Testis (tissue), 5 donors: ENCODE data around the gene AMBN. TPM values are rescaled to one million over a fixed set of nuclear protein-coding genes. Genes with fewer than 3 reads are reported as not detected.

Experiments
- DNase-seq: peaks from one replicate; pipeline ENCODE4 v3.0.0-alpha.2; 2019
- H3K27ac ChIP-seq, 2 donors: fragments of 200-600 bp; sonication (generic); one replicate each; pipeline ENCODE4 v1.5.1; 2019
- H3K27me3 ChIP-seq: fragments of 200-600 bp; sonication (generic); one replicate; pipeline ENCODE4 v1.5.1; 2019
- H3K36me3 ChIP-seq: fragments of 200-600 bp; sonication (generic); one replicate; pipeline ENCODE4 v1.5.1; 2017; ENCODE audit warnings: low read depth; ENCODE audit errors: missing control alignments
- H3K4me1 ChIP-seq: fragments of 200-600 bp; sonication (generic); one replicate; pipeline ENCODE4 v1.5.1; 2019
- H3K4me3 ChIP-seq, 2 donors: fragments of 200-600 bp; sonication (generic); one replicate each; pipeline ENCODE4 v1.5.1; 2017 to 2019
- H3K9me3 ChIP-seq: fragments of 200-600 bp; sonication (generic); one replicate; pipeline ENCODE4 v1.5.1; 2017
- POLR2A ChIP-seq: fragments of 450-650 bp; IDR thresholded peaks from one replicate; pipeline ENCODE4 v1.6.1; 2017; ENCODE audit warnings: antibody characterized with exemption, mild to moderate bottlenecking, moderate library complexity
- WGBS, 2 donors: methylation state at CpG; one replicate each; pipeline ENCODE4 v1.1.5; 2018; 5-methylcytosine and 5-hydroxymethylcytosine counted together
- intact Hi-C: fragments of 100-400 bp; cut with DNase I; formaldehyde crosslinking; loops from one replicate; pipeline ENCODE4 v1.15.1; 2023; ENCODE audit warnings: low total_unique reads
- long read RNA-seq, 2 donors: transcript quantifications; one replicate each; lab custom pipeline, GENCODE V29; 2026
- polyA plus RNA-seq: library from polyadenylated mRNA; stranded (reverse); fragments of 350-450 nt; fragmentation: Illumina TruSeq; extraction: RNeasy Lipid Tissue Mini Kit (QIAGEN cat#74804); gene quantifications from one replicate; pipeline ENCODE4 v1.2.3, GENCODE V29; 2014; ENCODE audit warnings: low read depth, low replicate concordance; ENCODE audit not compliant: insufficient read depth
- total RNA-seq, 2 donors: library from RNA; depleted of rRNA; stranded (reverse); fragments of >200 nt; gene quantifications; one replicate each; pipeline ENCODE4 v1.2.3, GENCODE V29; 2016
- TF ChIP-seq, protein P1 (sequence below), 3 experiments: fragments of 450-650 bp in 2 of 3; fragments of 200-600 bp in 1 of 3; sonication (generic) in 1 of 3; IDR thresholded peaks; one replicate each; pipeline ENCODE4 v1.5.1; 2016 to 2019; ENCODE audit warnings: antibody characterized with exemption in 3 of 3, mild to moderate bottlenecking in 2 of 3, moderate library complexity in 1 of 3

The AMBN gene, protein sequence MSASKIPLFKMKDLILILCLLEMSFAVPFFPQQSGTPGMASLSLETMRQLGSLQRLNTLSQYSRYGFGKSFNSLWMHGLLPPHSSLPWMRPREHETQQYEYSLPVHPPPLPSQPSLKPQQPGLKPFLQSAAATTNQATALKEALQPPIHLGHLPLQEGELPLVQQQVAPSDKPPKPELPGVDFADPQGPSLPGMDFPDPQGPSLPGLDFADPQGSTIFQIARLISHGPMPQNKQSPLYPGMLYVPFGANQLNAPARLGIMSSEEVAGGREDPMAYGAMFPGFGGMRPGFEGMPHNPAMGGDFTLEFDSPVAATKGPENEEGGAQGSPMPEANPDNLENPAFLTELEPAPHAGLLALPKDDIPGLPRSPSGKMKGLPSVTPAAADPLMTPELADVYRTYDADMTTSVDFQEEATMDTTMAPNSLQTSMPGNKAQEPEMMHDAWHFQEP
- under 1 TPM in 1 of 2 donors, not detected in 1; 0.74 TPM for total RNA-seq
- polyA plus RNA-seq = 0.21 TPM
- long read RNA-seq, donor 1 = 0 reads
- long read RNA-seq, donor 2 = 0 reads

DNA sequence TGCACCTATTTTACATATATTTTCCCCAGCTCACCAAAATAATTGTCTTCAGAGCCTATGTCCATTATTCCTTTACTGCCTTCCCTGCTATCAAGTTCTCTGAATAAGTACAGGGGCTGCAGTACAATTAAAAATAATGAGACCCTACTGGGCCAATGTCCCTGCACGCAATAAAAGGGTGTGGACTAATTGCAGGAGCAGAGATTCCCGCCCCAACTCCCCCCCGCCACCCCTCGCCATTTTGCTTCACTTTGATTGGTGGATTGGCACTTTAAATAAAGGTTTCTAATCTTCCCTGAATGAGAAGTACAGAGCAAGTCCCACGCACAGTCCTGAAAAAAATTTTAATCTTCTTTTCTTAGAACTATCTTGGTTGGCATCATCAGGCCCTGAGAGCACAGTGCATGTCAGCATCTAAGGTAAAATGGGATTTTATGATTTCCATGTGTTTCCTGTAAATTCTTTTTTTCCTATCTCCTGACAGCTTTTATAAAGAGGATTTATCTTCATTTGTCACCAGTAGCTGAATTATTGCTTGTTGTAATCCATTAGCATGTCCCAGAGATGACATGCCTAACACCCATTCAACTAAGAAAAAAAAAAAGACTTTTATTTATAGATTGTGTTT, at the start of gene AMBN:
Gene AMBN (plus strand): TSS at position 302 of the 628 bp plus-strand sequence. CDS start 103 bp downstream, at position 405.
- intact Hi-C loops = no loop called here
- H3K4me3 ChIP-seq = no peak within 1 kb of the TSS
- no peaks in the 10 kb centered on the region for H3K4me1 ChIP-seq
- no peaks in the 10 kb centered on the region for H3K9me3 ChIP-seq
- DNase-seq = no peak
- no peaks in the 10 kb centered on the region for H3K36me3 ChIP-seq
- no peak for TF ChIP-seq POLR2A
- TF ChIP-seq, protein P1, sequence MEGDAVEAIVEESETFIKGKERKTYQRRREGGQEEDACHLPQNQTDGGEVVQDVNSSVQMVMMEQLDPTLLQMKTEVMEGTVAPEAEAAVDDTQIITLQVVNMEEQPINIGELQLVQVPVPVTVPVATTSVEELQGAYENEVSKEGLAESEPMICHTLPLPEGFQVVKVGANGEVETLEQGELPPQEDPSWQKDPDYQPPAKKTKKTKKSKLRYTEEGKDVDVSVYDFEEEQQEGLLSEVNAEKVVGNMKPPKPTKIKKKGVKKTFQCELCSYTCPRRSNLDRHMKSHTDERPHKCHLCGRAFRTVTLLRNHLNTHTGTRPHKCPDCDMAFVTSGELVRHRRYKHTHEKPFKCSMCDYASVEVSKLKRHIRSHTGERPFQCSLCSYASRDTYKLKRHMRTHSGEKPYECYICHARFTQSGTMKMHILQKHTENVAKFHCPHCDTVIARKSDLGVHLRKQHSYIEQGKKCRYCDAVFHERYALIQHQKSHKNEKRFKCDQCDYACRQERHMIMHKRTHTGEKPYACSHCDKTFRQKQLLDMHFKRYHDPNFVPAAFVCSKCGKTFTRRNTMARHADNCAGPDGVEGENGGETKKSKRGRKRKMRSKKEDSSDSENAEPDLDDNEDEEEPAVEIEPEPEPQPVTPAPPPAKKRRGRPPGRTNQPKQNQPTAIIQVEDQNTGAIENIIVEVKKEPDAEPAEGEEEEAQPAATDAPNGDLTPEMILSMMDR (IDR thresholded peaks at IDR 0.05) = no peak
- H3K27me3 ChIP-seq = no peaks in the 10 kb centered on the region
- H3K27ac ChIP-seq = no peak within 1 kb of the TSS
- 41 to 56% methylated on average over 5 of the region's 5 CpGs for WGBS, 2 donors

DNA sequence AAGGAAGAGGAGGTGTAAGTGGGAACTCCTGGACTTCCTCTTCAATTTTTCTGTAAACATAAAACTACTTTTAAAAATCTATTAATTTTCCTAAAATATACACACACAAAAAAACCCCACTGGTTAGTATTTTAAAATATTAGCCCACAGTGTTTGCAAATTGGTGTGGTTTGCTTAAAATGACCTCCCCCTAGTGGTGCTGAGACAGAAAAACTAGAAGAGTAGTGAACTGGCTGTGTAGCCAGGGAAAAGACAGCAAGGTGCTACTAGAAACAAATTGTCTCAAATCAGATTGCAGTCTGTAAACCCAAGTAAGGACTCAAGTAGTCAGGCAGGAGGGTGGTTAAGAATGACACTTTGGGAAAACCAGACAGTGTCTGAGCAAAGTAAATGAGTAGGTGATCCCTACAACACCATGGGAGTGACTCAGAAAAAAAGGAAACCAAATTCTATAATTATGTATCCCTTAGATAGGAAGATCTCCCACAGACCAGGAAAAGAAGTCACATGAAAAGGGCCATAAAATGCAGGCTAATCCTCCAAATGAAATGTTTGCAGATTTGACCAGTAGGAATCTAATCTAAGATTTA, 47.7 kb upstream of the AMBN start:
- intact Hi-C loops = no loop called here
- DNase-seq = no peak

DNA sequence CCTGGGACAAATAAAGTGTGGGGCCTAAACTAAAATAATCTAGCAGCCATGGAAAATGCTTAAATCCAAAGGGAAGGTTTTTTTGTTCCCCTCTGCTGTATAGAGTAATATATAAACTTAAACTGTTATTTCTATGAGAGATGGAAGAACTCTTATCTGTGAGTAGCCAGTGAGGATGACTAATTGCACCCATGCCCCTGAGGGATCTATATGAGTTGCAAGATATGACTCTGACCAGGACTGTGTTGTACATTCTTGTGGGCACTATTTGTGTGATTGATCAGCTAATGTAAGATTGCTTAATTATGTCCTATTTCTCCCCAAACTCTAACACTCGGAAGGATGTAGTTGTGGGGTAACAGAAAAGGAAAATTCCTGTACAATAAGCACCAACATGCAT, 35.2 kb upstream of the AMBN start:
- Histone ChIP-seq H3K4me3 (no peak overlapping the region), H3K9me3 (no peaks in the 10 kb centered on the region), H3K27me3 (no peaks in the 10 kb centered on the region), H3K36me3 (no peaks in the 10 kb centered on the region), H3K4me1 (no peaks in the 10 kb centered on the region), H3K27ac (no peak overlapping the region)
- intact Hi-C loops = no loop called here
- DNase-seq = no peak
- TF ChIP-seq, protein P1 (IDR thresholded peaks at IDR 0.05) = no peak
- TF ChIP-seq POLR2A = no peak
- WGBS, 2 donors = 2 to 80% methylated on average over 1 of the region's 1 CpG

More for the DNA sequence above, 47.7 kb upstream of the AMBN start:
- no peak overlapping the region for H3K27ac ChIP-seq
- H3K4me1 ChIP-seq = no peaks in the 10 kb centered on the region
- no peaks in the 10 kb centered on the region for H3K27me3 ChIP-seq
- no peak overlapping the region for H3K4me3 ChIP-seq
- H3K36me3 ChIP-seq = no peaks in the 10 kb centered on the region
- no peaks in the 10 kb centered on the region for H3K9me3 ChIP-seq
- TF ChIP-seq POLR2A = no peak
- TF ChIP-seq, protein P1 (IDR thresholded peaks at IDR 0.05) = peak in 1 of 3 experiments; percentile 44

DNA sequence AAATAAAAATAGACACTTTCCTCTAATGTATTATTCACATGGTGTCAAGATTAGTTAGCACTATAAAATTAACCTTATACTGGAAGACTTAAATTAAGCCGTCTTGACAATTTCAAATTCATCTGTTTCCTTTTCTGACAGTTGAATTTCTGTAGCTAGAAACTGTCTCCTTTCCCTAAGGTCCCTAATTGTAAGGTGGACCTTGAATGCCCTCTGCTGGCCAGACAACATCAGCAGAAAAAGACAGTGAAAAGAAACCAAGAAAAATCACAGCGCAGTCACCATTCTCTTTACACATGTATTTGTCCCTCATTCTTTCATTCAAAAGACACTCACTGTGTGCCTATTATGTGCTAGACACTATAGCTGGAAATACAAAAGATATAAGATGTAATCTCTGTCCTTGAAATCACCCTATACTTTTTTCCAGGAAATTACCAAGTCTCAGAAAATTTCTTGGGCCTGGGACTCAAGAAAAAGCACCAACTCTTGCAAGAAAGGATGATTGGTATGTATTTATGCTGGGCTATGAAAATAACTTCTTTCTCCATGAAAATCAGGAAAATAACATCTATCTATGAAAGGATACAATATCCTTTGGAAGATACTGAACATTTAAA, 32.7 kb upstream of the AMBN start:
- no peak overlapping the region for H3K27ac ChIP-seq
- no peaks in the 10 kb centered on the region for H3K27me3 ChIP-seq
- WGBS, 2 donors = 48 to 59% methylated on average over 2 of the region's 2 CpGs
- TF ChIP-seq, protein P1 (IDR thresholded peaks at IDR 0.05) = peak; percentile 18 to 58 (median 55)
- no peak for TF ChIP-seq POLR2A
- peak; percentile 65 for DNase-seq
- H3K36me3 ChIP-seq = no peaks in the 10 kb centered on the region
- intact Hi-C loops = no loop called here
- H3K4me1 ChIP-seq = no peaks in the 10 kb centered on the region
- H3K4me3 ChIP-seq = no peak overlapping the region
- H3K9me3 ChIP-seq = no peaks in the 10 kb centered on the region
